ENCODE measurements around the gene TERT.

DNA sequence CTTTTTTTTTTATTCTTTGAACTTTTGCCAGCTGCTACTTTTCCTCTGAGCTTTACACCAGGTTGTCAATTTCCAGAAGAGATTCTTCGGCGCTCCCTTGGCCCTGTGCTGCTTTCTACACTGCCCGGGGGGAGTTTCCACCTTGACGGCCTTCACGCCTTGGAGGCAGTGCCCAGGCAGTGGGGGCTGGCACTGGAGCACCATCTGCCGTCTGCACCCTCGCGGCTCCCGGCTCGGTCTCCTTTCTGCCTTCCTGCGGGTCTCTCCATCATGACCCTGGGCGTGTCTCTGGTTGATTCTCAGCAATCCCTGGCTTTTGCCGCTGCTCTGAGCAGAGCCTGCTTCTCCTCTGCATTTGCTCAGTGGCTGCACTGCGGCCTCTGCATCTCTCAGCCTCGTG lies 66.7 kb downstream of the TERT start:
- TF ChIP-seq EHMT2 (IDR thresholded peaks at IDR 0.05; ENCODE audit: low read depth) (no peak), JUN (IDR thresholded peaks at IDR 0.05) (no peak), CEBPB (IDR thresholded peaks at IDR 0.05) (no peak), POLR2AphosphoS2 (conservative IDR thresholded peaks at IDR 0.05; ENCODE audit: low read length) (no peak), CBX8 (IDR thresholded peaks at IDR 0.05) (no peak)
- TF ChIP-seq, protein P1, sequence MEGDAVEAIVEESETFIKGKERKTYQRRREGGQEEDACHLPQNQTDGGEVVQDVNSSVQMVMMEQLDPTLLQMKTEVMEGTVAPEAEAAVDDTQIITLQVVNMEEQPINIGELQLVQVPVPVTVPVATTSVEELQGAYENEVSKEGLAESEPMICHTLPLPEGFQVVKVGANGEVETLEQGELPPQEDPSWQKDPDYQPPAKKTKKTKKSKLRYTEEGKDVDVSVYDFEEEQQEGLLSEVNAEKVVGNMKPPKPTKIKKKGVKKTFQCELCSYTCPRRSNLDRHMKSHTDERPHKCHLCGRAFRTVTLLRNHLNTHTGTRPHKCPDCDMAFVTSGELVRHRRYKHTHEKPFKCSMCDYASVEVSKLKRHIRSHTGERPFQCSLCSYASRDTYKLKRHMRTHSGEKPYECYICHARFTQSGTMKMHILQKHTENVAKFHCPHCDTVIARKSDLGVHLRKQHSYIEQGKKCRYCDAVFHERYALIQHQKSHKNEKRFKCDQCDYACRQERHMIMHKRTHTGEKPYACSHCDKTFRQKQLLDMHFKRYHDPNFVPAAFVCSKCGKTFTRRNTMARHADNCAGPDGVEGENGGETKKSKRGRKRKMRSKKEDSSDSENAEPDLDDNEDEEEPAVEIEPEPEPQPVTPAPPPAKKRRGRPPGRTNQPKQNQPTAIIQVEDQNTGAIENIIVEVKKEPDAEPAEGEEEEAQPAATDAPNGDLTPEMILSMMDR (IDR thresholded peaks at IDR 0.05), result no peak
